RWPE2 (cell line): ENCODE results near the gene GRK2.

Experiments used
- ATAC-seq: fragments of 200-7000 bp; cut with Tn5 transposase; 3 replicates; pipeline ENCODE4 v1.9.1; 2021; ENCODE audit warnings: low read depth
- DNase-seq: peaks from one replicate; pipeline ENCODE4 v3.0.0-alpha.2; 2020; ENCODE audit warnings: low spot score
- H3K27ac ChIP-seq: fragments of 450-650 bp; 2 replicates; pipeline ENCODE4 v1.5.1; 2017; ENCODE audit warnings: mild to moderate bottlenecking; ENCODE audit not compliant: poor library complexity, severe bottlenecking
- H3K27me3 ChIP-seq: fragments of 250-450 bp; sonication (Bioruptor Pico); 2 replicates; pipeline ENCODE4 v1.5.1; 2021; ENCODE audit warnings: mild to moderate bottlenecking, moderate library complexity; ENCODE audit not compliant: insufficient read depth, poor library complexity, severe bottlenecking
- H3K36me3 ChIP-seq: fragments of 250-450 bp; sonication (Bioruptor Pico); 2 replicates; pipeline ENCODE4 v1.5.1; 2020; ENCODE audit warnings: low read depth, mild to moderate bottlenecking, moderate library complexity
- H3K4me1 ChIP-seq: fragments of 250-450 bp; sonication (Bioruptor Pico); 2 replicates; pipeline ENCODE4 v1.5.1; 2021; ENCODE audit warnings: mild to moderate bottlenecking, moderate library complexity; ENCODE audit not compliant: insufficient read depth, poor library complexity, severe bottlenecking
- H3K4me3 ChIP-seq: fragments of 250-450 bp; sonication (Bioruptor Pico); 2 replicates; pipeline ENCODE4 v1.5.1; 2021; ENCODE audit warnings: mild to moderate bottlenecking, moderate library complexity; ENCODE audit not compliant: severe bottlenecking
- H3K9me3 ChIP-seq: fragments of 250-450 bp; sonication (Bioruptor Pico); 2 replicates; pipeline ENCODE4 v1.5.1; 2021; ENCODE audit warnings: mild to moderate bottlenecking, moderate library complexity; ENCODE audit not compliant: severe bottlenecking
- TF ChIP-seq, protein P1 (sequence below): fragments of 450-650 bp; IDR thresholded peaks from one replicate; pipeline ENCODE4 v1.5.1; 2017; ENCODE audit warnings: mild to moderate bottlenecking, moderate library complexity; ENCODE audit not compliant: poor library complexity, severe bottlenecking

GRK2 gene

DNA sequence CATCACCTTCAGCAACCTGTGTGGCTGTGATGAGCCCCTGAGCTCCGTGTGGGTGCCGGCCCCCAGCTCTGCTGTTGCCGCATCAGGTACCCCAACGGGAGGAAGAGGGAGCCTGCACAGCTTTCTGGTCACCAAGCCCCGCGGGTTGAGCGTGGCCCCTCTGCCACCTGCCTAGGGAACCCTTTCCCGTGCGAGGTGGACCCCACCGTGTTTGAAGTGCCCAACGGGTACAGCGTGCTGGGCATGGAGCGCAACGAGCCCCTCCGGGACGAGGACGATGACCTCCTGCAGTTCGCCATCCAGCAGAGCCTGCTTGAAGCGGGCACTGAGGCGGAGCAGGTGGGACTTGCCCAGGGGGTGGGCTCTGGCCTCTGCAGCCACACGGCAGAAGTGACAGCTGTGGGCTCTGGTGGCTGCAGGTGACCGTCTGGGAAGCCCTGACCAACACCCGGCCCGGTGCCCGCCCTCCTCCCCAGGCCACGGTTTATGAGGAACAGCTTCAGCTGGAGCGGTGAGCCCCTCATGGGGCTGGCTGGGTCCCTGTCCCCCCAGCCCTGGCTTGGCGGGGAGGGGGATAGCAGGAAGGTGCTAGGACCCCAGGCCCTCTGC is 35.1 kb downstream of the GRK2 start:
- TF ChIP-seq, protein P1, sequence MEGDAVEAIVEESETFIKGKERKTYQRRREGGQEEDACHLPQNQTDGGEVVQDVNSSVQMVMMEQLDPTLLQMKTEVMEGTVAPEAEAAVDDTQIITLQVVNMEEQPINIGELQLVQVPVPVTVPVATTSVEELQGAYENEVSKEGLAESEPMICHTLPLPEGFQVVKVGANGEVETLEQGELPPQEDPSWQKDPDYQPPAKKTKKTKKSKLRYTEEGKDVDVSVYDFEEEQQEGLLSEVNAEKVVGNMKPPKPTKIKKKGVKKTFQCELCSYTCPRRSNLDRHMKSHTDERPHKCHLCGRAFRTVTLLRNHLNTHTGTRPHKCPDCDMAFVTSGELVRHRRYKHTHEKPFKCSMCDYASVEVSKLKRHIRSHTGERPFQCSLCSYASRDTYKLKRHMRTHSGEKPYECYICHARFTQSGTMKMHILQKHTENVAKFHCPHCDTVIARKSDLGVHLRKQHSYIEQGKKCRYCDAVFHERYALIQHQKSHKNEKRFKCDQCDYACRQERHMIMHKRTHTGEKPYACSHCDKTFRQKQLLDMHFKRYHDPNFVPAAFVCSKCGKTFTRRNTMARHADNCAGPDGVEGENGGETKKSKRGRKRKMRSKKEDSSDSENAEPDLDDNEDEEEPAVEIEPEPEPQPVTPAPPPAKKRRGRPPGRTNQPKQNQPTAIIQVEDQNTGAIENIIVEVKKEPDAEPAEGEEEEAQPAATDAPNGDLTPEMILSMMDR = no peak
- Histone ChIP-seq H3K4me3 (no peak overlapping the region), H3K27ac (peak overlapping the region; percentile 82), H3K9me3 (no peaks in the 10 kb centered on the region), H3K4me1 (peaks cover 13% of the 10 kb centered on the region), H3K36me3 (peaks cover 41% of the 10 kb centered on the region), H3K27me3 (no peaks in the 10 kb centered on the region)
- DNase-seq (peak; percentile 73), ATAC-seq (no peak)

DNA sequence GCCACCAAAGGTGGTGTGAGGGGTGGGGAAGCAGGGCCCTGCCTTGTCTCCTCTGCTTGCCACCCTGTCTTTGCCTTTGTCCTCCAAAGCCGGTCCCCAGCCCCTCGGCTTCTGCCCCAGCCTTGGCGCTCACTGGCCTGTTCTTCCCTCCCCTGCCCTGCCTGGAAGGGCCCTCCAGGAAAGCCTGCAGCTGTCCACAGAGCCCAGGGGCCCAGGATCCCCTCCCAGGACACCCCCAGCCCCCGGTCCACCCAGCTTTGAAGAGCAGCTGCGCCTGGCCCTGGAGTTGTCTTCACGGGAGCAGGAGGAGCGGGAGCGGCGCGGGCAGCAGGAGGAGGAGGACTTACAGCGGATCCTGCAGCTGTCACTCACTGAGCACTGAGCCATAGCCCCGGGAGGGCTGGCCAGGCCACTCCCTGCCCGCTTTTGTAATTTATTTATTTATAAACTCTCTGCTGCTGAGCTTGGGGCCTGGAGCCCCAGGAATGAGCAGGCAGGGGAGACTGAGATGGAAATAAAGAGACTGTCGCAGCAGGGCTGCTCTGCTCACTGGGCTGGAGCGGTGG is 35.8 kb downstream of the GRK2 start:
- H3K9me3 ChIP-seq = no peaks in the 10 kb centered on the region
- ATAC-seq = peak; percentile 64
- H3K4me3 ChIP-seq = peak overlapping the region; percentile 68
- H3K27ac ChIP-seq = peak overlapping the region; percentile 82
- peaks cover 13% of the 10 kb centered on the region for H3K4me1 ChIP-seq
- H3K36me3 ChIP-seq = peaks cover 41% of the 10 kb centered on the region
- DNase-seq = peak; percentile 80
- TF ChIP-seq, protein P1 = no peak
- H3K27me3 ChIP-seq = no peaks in the 10 kb centered on the region

DNA sequence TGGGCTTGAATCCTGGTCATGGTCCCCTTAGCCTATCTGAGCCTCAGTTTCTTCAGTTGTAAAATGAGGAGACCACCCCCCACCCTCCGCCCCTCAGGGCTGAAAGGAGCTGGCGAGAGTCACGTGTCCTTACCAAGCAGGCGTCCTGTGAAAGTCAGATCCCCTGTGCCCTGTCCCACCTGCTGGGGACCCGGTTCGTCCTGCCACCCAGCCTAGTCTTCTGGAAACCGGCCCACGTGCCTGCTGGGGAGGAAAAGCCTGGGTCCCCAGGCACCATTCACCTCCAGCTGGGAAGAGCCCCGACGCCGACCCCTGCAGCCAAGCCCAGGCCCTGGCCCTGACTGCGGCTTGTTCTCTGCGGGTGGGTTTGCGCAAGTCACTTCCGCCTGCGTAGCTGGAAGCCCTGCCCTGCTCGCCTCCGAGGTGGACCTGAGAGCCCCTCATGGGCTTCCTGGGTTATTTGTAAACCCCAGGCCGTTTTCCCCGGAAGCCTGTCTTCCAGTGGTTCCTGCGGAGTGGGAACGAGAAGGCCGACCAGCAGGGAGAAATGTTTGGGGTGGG is 36.4 kb downstream of the GRK2 start:
- peak; percentile 77 for DNase-seq
- ATAC-seq = peak; percentile 44
- peaks cover 45% of the 10 kb centered on the region for H3K36me3 ChIP-seq
- H3K27me3 ChIP-seq = no peaks in the 10 kb centered on the region
- peaks cover 13% of the 10 kb centered on the region for H3K4me1 ChIP-seq
- peak overlapping the region; percentile 68 for H3K4me3 ChIP-seq
- TF ChIP-seq, protein P1 = no peak
- H3K9me3 ChIP-seq = no peaks in the 10 kb centered on the region
- H3K27ac ChIP-seq = peak overlapping the region; percentile 82

DNA sequence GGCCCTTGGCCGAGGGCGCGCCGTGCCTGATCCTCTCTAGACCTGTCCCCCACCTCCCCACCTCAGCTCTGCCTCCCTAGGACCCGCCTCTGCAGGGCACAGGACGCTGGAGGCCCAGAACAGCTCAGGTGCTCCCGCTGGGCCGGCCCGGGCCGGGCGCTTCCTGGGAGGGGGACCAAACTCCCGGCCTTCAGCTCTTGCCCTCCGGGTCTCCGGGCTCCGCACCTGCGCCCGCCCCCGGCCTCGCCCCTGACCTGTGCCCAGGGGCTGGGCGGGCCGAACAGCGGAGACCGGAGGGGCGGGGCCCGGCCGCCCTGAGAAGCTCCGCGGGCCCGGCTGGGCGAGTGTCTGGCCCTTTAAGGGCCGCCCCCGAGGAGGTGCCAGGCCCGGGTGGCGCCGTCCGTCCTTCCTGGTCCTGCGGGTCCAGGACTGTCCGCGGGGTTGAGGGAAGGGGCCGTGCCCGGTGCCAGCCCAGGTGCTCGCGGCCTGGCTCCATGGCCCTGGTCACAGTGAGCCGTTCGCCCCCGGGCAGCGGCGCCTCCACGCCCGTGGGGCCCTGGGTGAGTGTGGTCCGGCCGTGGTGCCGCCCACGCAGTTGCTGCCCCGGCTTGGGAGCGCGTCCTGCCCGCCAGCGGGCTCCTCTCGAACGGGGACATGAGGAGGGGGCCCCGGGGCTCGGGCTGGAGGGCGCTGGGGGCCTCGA is 37.0 kb downstream of the GRK2 start, which contains the start of gene SSH3:
Gene SSH3 (plus strand): TSS at position 399 of the 703 bp plus-strand sequence. CDS start 96 bp downstream, at position 495.
- ATAC-seq (peak; percentile 79), DNase-seq (peak; percentile 85)
- H3K27ac ChIP-seq = peak within 1 kb of the TSS; percentile 82

More for the DNA sequence above, 37.0 kb downstream of the GRK2 start, which contains the start of gene SSH3:
- H3K4me1 ChIP-seq = peaks cover 13% of the 10 kb centered on the region
- peak within 1 kb of the TSS; percentile 68 for H3K4me3 ChIP-seq
- TF ChIP-seq, protein P1 = no peak
- H3K9me3 ChIP-seq = no peaks in the 10 kb centered on the region
- no peaks in the 10 kb centered on the region for H3K27me3 ChIP-seq
- peaks cover 44% of the 10 kb centered on the region for H3K36me3 ChIP-seq
